Right atrium auricular region (tissue), 2 donors: ENCODE data around the gene PPP2R3B. TPM values are rescaled to one million over a fixed set of nuclear protein-coding genes. Genes with fewer than 3 reads are reported as not detected.
A peak's percentile ranks its signal among the peaks of the same experiment; 100 is the strongest.

ENCODE experiments used
- DNase-seq: peaks from one replicate; pipeline ENCODE4 v3.0.0-alpha.2; 2019; ENCODE audit warnings: low spot score
- H3K27ac ChIP-seq, 2 donors: fragments of 200-600 bp; sonication (generic); 1 replicate in 1 of 2; 2 replicates in 1 of 2; pipeline ENCODE4 v1.5.1; 2016 to 2019
- H3K27me3 ChIP-seq, 2 donors: fragments of 200-600 bp; sonication (generic); one replicate each; pipeline versions ENCODE4 v1.5.1 to v1.6.0; 2017 to 2019
- H3K36me3 ChIP-seq: fragments of 200-600 bp; sonication (generic); one replicate; pipeline ENCODE4 v1.5.1; 2016
- H3K4me1 ChIP-seq, 2 donors: fragments of 200-600 bp; sonication (generic); one replicate each; pipeline versions ENCODE4 v1.5.1 to v1.6.0; 2017 to 2019
- H3K4me3 ChIP-seq, 2 donors: fragments of 200-600 bp; sonication (generic); 1 replicate in 1 of 2; 2 replicates in 1 of 2; pipeline ENCODE4 v1.5.1; 2017 to 2019; ENCODE audit warnings: mild to moderate bottlenecking in 1 of 2, moderate library complexity in 1 of 2
- H3K9me3 ChIP-seq, 2 donors: fragments of 200-600 bp; sonication (generic); one replicate each; pipeline ENCODE4 v1.5.1; 2019
- total RNA-seq, 2 donors: library from RNA; depleted of rRNA; stranded (reverse); fragments of >200 nt; gene quantifications; one replicate each; pipeline ENCODE4 v1.1.0, GENCODE V29; 2016
- TF ChIP-seq, protein P1 (sequence below), 2 donors: fragments of 200-600 bp; sonication (generic); IDR thresholded peaks; one replicate each; pipeline ENCODE4 v1.5.1; 2019; ENCODE audit warnings: antibody characterized with exemption in 2 of 2

The PPP2R3B gene
- total RNA-seq, 2 donors from 2014 or later: 58.6 to 70.1 TPM

DNA sequence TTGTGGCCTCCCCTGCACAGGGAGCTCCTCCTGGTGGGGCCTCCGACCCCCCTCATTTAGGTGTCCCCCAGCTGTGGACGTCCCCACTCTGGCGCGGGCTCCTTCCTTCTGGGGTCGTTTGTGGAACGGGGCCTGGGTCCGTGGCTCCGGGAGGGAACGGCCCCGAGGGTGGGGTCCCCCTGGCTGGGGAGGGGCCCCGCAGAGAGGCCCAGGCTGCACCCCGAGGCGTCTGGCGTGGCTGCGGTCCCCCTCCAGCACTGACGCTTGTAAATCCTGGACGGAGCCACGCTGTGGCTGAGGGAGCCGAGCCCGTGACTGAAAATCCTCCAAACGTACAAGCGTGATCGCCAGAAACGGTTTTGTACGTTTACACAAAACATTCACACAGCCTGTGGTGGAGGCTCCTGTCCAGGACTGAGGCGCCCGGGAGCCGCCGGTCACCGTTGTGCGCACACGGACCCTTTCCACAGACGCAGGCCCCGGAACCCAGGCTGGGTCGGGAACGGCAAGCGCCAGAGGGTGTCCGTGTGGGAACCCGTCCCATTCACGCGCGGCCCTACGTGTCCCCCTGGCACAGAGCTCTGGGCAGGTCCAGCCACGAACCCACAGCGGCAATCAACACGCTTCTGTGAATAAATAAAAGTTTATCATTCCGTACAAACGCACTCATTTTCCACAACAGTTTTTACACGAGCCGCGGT is 52.9 kb downstream of the PPP2R3B start:
- Histone ChIP-seq H3K27ac (no peak overlapping the region), H3K4me3 (no peak overlapping the region), H3K4me1 (peaks cover 0 to 14% of the 10 kb centered on the region in 2 donors), H3K36me3 (peaks cover 16% of the 10 kb centered on the region), H3K27me3 (no peaks in the 10 kb centered on the region), H3K9me3 (no peaks in the 10 kb centered on the region)
- TF ChIP-seq, protein P1, sequence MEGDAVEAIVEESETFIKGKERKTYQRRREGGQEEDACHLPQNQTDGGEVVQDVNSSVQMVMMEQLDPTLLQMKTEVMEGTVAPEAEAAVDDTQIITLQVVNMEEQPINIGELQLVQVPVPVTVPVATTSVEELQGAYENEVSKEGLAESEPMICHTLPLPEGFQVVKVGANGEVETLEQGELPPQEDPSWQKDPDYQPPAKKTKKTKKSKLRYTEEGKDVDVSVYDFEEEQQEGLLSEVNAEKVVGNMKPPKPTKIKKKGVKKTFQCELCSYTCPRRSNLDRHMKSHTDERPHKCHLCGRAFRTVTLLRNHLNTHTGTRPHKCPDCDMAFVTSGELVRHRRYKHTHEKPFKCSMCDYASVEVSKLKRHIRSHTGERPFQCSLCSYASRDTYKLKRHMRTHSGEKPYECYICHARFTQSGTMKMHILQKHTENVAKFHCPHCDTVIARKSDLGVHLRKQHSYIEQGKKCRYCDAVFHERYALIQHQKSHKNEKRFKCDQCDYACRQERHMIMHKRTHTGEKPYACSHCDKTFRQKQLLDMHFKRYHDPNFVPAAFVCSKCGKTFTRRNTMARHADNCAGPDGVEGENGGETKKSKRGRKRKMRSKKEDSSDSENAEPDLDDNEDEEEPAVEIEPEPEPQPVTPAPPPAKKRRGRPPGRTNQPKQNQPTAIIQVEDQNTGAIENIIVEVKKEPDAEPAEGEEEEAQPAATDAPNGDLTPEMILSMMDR (IDR thresholded peaks at IDR 0.05): no peak
- no peak for DNase-seq

GRCh38 chrX:332916-333610 is 53.6 kb downstream of the PPP2R3B start:
- TF ChIP-seq, protein P1 (IDR thresholded peaks at IDR 0.05): no peak
- no peak overlapping the region for H3K4me3 ChIP-seq
- peaks cover 16% of the 10 kb centered on the region for H3K36me3 ChIP-seq
- H3K27me3 ChIP-seq: no peaks in the 10 kb centered on the region
- no peaks in the 10 kb centered on the region for H3K9me3 ChIP-seq
- no peak overlapping the region for H3K27ac ChIP-seq
- H3K4me1 ChIP-seq: peaks cover 0 to 14% of the 10 kb centered on the region in 2 donors
- DNase-seq: no peak

GRCh38 chrX:332496-332860 is 54.2 kb downstream of the PPP2R3B start:
- Histone ChIP-seq H3K4me1 (peaks cover 0 to 14% of the 10 kb centered on the region in 2 donors), H3K27me3 (no peaks in the 10 kb centered on the region), H3K4me3 (no peak overlapping the region), H3K27ac (no peak overlapping the region), H3K9me3 (no peaks in the 10 kb centered on the region), H3K36me3 (peaks cover 13% of the 10 kb centered on the region)
- TF ChIP-seq, protein P1 (IDR thresholded peaks at IDR 0.05): no peak
- no peak for DNase-seq

- TF ChIP-seq, protein P1 (IDR thresholded peaks at IDR 0.05): no peak
- Histone ChIP-seq H3K36me3 (peaks cover 10% of the 10 kb centered on the region), H3K27me3 (no peaks in the 10 kb centered on the region), H3K4me3 (no peak overlapping the region), H3K27ac (peak overlapping the region in 1 of 2 donors; percentile 31), H3K4me1 (peaks cover 0 to 14% of the 10 kb centered on the region in 2 donors), H3K9me3 (no peaks in the 10 kb centered on the region)
- no peak for DNase-seq
These were observed 54.7 kb downstream of the PPP2R3B start for GRCh38 chrX:331825-332495.

GRCh38 chrX:331151-331824 is 55.4 kb downstream of the PPP2R3B start:
- no peak for DNase-seq
- H3K27me3 ChIP-seq: no peaks in the 10 kb centered on the region
- H3K9me3 ChIP-seq: no peaks in the 10 kb centered on the region
- H3K4me1 ChIP-seq: peaks cover 0 to 14% of the 10 kb centered on the region in 2 donors
- peaks cover 10% of the 10 kb centered on the region for H3K36me3 ChIP-seq
- TF ChIP-seq, protein P1 (IDR thresholded peaks at IDR 0.05): no peak
- peak overlapping the region in 1 of 2 donors; percentile 28 for H3K4me3 ChIP-seq
- peak overlapping the region in 1 of 2 donors; percentile 31 for H3K27ac ChIP-seq
